Measurements from ENCODE around the gene PARP15. TPM values are rescaled to one million over a fixed set of nuclear protein-coding genes. Genes with fewer than 3 reads are reported as not detected.
"Not testable (repeated sequence)": the region's sequence is repeated elsewhere in the genome, so short reads cannot be mapped to it uniquely, and the experiment has no call there.

PARP15 gene
- total RNA-seq, 2 experiments from 2014 or later, result 49.1 to 52.8 TPM

- H3K27ac Mint-ChIP-seq, result peak overlapping the region; percentile 96
- no peak for ATAC-seq (ENCODE audit: low read depth)
- POLR2A ChIA-PET, result interaction anchor here (0.6 to 5.3 kb wide), 10 partner anchors 12 to 265 kb away, joined by 3 to 160 read pairs (median 4); partner anchors contain the start of genes DTX3L, KPNA1, PARP15 and PARP9
- no peaks in the 10 kb centered on the region for H3K9me3 Mint-ChIP-seq
- H3K27me3 Mint-ChIP-seq, result no peaks in the 10 kb centered on the region
- no peak for DNase-seq
- H3K4me3 Mint-ChIP-seq, result peak overlapping the region; percentile 96
- H3K36me3 Mint-ChIP-seq, result peaks cover 30% of the 10 kb centered on the region
- H3K4me1 Mint-ChIP-seq, result peaks cover 51% of the 10 kb centered on the region
Measured at GRCh38 chr3:122681284-122681973, 104.0 kb downstream of the PARP15 start.

- POLR2A ChIA-PET, result interaction anchor here (1.6 to 5.3 kb wide), 3 partner anchors 118 to 266 kb away, joined by 3 to 160 read pairs (median 5); partner anchors contain the start of genes DTX3L, PARP9 and WDR5B
- Mint-ChIP-seq H3K27me3 (no peaks in the 10 kb centered on the region), H3K4me1 (peaks cover 56% of the 10 kb centered on the region), H3K27ac (peak overlapping the region; percentile 96), H3K36me3 (peaks cover 35% of the 10 kb centered on the region), H3K9me3 (no peaks in the 10 kb centered on the region), H3K4me3 (peak overlapping the region; percentile 96)
- ATAC-seq (ENCODE audit: low read depth) (no peak), DNase-seq (no peak)
Measured at GRCh38 chr3:122681974-122682409, 104.5 kb downstream of the PARP15 start.

DNA sequence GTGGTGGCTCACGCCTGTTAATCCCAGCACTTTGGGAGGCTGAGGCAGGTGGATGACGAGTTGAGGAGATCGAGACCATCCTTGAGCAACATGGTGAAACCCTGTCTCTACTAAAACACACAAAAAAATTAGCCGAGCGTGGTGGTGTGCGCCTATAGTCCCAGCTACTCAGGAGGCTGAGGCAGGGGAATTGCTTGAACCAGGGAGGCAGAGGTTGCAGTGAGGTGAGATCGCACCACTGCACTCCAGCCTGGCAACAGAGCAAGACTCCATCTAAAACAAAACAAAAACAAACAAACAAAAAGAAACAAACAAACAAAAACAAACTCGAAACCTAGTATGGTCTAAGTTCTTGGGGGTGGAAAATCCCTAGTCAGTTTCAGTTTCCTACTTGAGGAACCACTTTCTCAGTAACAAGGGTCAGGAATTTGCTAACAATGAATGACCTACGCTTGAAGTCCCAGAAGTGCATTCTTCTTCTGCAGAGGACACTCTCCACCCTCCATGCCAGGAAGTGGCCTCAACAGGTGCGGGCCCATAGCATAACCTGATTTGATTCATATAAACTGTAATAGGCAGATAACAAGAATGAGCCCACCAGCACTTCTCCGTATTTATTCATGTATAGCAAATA, 105.4 kb downstream of the PARP15 start:
- not testable (repeated sequence) for H3K27me3 Mint-ChIP-seq; ATAC-seq (ENCODE audit: low read depth); H3K9me3 Mint-ChIP-seq; DNase-seq
- Mint-ChIP-seq H3K4me3 (peak overlapping the region; percentile 96), H3K4me1 (peaks cover 63% of the 10 kb centered on the region), H3K36me3 (peaks cover 43% of the 10 kb centered on the region), H3K27ac (peak overlapping the region; percentile 96)
- POLR2A ChIA-PET, result interaction anchor here (1.6 kb wide), 1 partner anchor 267 kb away, joined by 3 read pairs; the partner anchor contains the start of gene WDR5B

DNA sequence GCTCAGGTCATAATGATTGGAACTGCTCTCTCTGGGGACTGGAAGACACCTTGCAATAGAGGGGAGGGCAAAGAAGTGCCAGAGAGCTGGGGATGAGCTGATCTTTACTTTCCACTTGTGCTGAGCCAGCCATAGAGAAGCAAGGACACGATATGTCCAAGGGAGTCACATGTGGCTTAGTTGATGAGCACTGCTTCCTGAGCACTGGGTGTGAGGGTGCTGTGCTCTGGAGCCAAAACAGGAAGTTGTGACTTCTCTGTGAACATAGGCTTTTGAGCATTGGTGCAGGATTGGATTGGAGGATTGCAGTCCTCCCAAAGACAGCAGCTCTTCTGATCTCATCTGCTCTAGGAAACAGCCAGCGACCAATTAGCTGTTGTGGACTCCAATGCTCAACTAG, 109.8 kb downstream of the PARP15 start:
- no peaks in the 10 kb centered on the region for H3K27me3 Mint-ChIP-seq
- ATAC-seq (ENCODE audit: low read depth), result peak; percentile 41
- H3K36me3 Mint-ChIP-seq, result peaks cover 52% of the 10 kb centered on the region
- POLR2A ChIA-PET, result no interaction called here
- peaks cover 44% of the 10 kb centered on the region for H3K4me1 Mint-ChIP-seq
- H3K4me3 Mint-ChIP-seq, result no peak overlapping the region
- DNase-seq, result no peak
- H3K27ac Mint-ChIP-seq, result peak overlapping the region; percentile 42
- no peaks in the 10 kb centered on the region for H3K9me3 Mint-ChIP-seq

Other genes starting within 250 kb of the PARP15 start
- 10 to 100 TPM; 33.6 to 34.4 TPM for gene MIX23, start 194.4 kb upstream of the PARP15 start, total RNA-seq
- gene FAM162A, start 193.5 kb upstream of the PARP15 start, total RNA-seq, result 100 to 1,000 TPM; 122 to 123 TPM
- 1 to 10 TPM; 6.6 to 7.6 TPM for gene WDR5B, start 161.6 kb upstream of the PARP15 start, total RNA-seq
- gene KPNA1, start 62.7 kb upstream of the PARP15 start, total RNA-seq, result 10 to 100 TPM; 53.8 to 60.6 TPM
- 100 to 1,000 TPM; 107 to 114 TPM for gene PARP9, start 13.3 kb upstream of the PARP15 start, total RNA-seq
- 100 to 1,000 TPM; 116 to 117 TPM for gene DTX3L, start 13.3 kb upstream of the PARP15 start, total RNA-seq
- 100 to 1,000 TPM; 128 to 129 TPM for gene PARP14, start 103.2 kb downstream of the PARP15 start, total RNA-seq
- 10 to 100 TPM; 11.4 to 11.9 TPM for gene HSPBAP1, start 216.2 kb downstream of the PARP15 start, total RNA-seq
- 1 to 10 TPM; 3.2 to 3.4 TPM for gene SLC49A4, start 217.4 kb downstream of the PARP15 start, total RNA-seq

Data from activated naive CD8-positive, alpha-beta T cell treated with anti-CD3 and anti-CD28 coated beads, Interleukin-2, amount 10 ng/mL, durations not matched to agents 7 days and 5 days (primary cell).